GM18499 (cell line): Measurements from ENCODE around the gene KCNJ4.
"Not testable (repeated sequence)": the region's sequence is repeated elsewhere in the genome, so short reads cannot be mapped to it uniquely, and the experiment has no call there.

Experiments used
- ATAC-seq: cut with Tn5 transposase; IDR thresholded peaks from one replicate; pipeline ENCODE4 v1.9.1; 2021; ENCODE audit warnings: moderate number of reproducible peaks; ENCODE audit not compliant: insufficient read depth, unreplicated experiment

Gene KCNJ4

GRCh38 chr22:38396440-38397069 lies 58.4 kb downstream of the KCNJ4 start:
- not testable (repeated sequence) for ATAC-seq

GRCh38 chr22:38395944-38396343 lies 59.1 kb downstream of the KCNJ4 start:
- not testable (repeated sequence) for ATAC-seq

DNA sequence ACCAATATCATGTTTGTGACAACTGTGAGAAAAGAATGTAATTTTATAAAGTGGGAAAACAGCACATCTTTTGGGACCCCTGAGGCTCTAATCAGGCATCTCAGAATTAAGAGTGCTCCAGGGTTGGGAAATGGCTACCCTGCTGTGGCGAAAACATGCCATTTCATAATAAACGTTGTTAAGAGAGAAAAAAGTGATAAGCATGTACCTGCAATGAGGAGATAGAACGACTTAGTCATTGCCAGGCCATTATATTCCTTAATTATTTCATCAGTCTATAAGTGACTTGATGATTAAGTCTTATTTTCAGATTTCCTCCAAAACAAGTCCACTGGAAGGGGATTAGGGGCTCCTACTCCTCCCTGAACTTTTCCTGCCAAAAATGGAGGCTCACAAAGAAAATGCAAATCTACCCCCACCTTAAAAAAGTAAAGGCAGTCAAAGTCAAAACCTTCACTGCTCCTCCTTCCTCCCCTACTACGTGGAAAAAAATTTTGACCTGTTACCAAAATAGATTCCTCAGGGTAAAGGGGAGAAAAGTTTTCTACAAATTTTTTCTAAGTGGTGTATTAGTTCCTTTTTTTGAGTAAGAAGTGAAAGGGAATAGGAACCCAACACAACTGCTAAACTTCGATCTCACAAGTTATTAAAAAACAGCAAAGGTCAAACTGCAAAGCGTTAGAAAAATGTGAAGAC lies 59.9 kb downstream of the KCNJ4 start:
- not testable (repeated sequence) for ATAC-seq

DNA sequence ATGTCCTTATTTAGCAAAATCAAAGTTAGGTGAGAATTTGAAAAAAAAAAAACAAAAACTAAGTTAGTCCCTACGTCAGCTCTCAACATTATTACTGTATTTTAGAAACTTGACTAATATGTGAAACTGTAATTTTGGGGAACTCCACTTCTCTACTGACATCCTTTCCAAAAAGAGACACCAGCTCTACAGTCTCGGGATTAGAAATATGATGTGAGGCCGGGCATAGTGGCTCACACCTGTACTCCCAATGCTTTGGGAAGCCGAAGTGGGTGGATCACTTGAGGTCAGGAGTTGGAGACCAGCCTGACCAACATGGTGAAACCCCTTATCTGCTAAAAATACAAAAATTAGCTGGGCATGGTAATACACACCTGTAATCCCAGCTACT lies 65.6 kb downstream of the KCNJ4 start:
- ATAC-seq: not testable (repeated sequence)

DNA sequence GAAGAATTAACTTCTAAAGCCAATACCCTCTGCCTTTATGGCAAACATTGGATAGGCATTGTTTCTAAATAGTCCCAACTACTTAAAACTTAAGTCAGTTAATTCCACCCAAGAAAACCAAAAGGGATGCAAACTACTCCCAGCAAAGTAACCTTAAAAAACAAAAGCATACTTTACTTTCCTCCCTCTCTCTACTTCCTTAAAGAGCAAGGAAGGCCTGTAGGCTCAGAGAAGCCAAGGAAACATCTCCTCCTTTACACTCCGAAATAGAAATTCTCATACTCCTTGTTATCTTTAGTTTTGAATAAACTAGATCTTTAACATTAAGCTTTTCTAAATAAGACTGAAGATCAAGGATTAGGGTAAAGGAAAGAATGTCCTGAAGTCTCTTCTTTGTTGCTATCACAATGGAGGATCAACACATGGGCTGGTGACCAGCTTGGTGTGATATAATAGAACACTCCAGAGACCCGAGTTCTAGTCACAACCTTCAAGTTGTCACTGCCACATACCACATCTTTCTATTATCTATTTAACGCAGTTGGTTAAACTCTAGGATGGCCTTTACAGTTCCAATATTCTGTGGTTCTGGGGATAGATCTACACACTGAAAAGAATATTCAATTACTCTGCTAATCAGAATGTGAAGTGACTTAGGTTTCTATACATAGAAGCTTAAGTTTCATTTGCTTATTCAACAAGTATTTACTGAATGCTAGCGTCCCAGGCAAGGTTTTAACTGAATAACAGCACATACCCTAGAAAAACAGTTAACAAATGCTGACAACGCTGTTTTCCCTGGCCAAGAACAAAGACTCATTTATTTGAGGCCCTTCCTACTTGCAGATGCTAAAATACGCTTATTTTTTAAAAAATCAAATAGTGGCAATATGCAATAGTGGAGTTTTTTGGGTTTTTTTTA lies 66.2 kb downstream of the KCNJ4 start:
- not testable (repeated sequence) for ATAC-seq

DNA sequence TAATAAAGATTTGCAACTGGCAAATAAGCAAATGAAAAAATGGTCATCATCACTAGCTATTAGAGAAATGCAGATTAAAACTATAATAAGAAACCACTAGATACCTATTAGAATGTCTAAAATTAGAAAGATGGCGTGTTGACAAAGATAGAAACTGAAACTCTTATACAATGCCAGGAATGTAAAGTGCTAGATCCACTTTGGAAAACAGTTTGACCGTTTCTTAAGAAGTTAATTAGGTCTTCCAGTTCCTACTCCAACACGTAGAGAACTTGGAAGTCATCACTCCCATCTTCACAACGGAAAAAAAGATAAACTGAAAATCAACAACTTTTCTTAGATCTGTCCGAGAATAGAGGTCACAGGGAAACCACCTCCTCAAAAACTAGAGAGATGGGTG lies 68.1 kb downstream of the KCNJ4 start:
- not testable (repeated sequence) for ATAC-seq

DNA sequence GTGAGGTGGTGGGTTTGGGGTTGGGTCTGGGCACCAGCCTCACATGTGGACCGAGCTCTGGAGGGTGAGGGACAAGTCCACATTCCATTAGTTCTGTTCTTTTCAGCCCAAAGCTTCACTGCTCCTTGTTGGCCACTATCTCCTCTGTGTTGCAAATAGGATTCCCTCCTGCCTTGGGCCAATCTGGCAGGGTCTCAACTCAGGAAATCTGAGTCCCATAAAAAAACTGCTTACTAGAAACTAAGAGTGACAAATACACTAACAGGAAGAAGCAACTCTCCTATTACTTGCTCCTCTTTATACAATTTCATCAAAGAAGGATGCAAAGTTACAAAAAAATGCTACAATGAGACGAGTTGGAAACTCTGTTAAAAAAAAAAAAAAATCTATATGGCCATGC lies 71.6 kb downstream of the KCNJ4 start:
- no peak for ATAC-seq

GRCh38 chr22:38381371-38381770 lies 73.6 kb downstream of the KCNJ4 start:
- not testable (repeated sequence) for ATAC-seq
